DMS 273 (cell line): ENCODE measurements around the gene TPRX2.
"Not testable (repeated sequence)": the region's sequence is repeated elsewhere in the genome, so short reads cannot be mapped to it uniquely, and the experiment has no call there.

ENCODE experiments used
- DNase-seq: peaks from one replicate; lab custom pipeline; 2025; ENCODE audit not compliant: unreplicated experiment; lab: John Stamatoyannopoulos, UW

Gene TPRX2

DNA sequence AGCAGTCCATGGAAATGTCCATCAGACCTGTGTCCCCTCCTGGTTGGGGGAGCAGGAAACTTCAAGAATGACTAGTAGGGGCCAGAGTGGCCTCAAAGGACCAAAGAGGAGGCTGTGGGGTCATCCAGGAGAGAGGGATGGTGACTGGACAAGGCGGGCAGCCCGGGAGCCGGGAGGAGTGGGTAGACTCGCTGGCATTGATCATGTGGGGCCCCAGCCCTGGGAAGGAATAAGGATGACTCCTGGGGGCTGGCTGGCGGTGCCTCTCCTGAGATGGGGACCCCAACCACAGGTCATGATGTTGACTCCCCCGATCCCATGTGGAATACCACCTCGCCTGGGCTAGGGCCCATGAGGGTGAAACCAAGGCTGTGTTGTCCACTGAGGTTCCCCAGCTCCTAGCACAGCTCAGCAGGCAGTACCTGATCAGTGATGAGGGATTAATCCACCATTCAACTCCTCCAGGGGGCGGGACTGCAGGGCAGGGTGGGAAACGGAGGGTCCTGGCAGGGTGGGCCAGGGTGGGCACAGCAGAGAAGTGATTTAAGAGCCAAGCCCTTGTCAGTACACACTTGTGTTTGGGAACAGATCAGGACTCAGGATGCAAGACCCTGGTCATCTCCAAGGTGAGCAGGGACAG is at the start of gene TPRX2:
TSS of gene TPRX2 (plus strand) at position 590 of the 640 bp plus-strand sequence. CDS start at position 602, 12 bp downstream.
- not testable (repeated sequence) for DNase-seq

DNA sequence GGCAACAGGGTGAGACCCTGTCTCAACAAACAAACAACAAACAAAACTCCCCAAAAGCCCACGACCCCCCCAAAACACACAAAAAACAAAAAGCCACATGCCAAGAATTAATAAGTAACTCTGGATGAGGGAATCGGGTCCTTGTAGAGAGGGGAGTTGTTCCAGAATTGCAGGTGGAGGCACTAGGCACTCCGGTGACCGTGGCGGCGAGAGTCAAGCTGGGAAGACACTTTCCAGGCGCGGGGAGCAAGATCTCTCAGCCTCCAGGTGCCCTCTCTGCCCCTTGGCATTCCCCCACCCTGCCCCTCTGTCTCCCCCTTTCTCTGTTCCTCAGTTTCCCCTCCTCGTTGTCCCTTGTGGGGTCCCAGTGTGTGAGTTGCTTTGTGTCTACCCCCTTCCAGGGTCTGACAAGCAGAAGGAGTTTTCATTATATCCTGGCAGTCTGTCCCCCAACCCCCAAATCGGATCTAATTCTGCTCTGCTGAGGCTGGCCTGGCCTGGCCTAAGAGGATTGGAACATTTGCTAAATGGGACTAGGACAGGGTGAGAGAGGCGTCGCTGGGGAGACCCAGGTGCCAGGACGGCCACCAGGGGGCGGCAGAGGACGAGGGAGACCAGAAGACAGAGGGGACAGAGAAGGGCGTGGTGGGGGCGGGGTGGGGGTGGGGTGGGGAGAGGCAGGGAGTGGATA is 45.6 kb upstream of the TPRX2 start:
- DNase-seq, result peak; percentile 92

DNA sequence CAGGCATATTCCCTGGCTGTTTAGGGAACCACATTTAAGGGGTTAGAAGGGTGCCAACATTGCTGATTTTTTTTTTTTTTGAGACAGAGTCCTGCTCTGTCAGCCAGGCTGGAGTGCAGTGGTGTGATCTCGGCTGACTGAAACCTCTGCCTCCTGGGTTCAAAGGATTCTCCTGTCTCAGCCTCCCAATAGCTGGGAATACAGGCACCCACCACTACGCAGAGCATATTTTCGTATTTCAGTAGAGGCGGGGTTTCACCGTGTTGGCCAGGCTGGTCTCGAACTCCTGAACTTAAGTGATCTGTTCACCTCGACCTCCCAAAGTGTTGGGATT is 45.1 kb upstream of the TPRX2 start:
- no peak for DNase-seq

DNA sequence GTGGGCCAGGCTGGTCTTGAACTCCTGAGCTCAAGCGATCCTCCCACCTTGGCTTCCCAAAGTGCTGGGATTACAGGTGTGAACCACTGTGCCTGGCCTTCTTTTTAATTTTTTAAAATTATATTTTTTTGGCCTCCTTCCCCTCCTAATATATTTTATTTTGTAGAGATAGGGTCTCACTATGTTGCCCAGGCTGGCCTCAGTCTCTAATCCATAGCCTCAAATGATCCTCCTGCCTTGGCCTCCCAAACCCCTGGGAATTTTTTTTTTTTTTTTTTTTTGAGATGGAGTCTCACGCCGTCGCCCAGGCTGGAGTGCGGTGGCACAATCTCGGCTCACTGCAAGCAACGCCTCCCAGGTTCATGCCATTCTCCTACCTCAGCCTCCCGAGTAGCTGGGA is 42.8 kb upstream of the TPRX2 start:
- not testable (repeated sequence) for DNase-seq

GRCh38 chr19:47818221-47818620 is 40.8 kb upstream of the TPRX2 start:
- not testable (repeated sequence) for DNase-seq

GRCh38 chr19:47819858-47820257 is 39.2 kb upstream of the TPRX2 start:
- DNase-seq, result no peak

- no peak for DNase-seq
These were observed 38.6 kb upstream of the TPRX2 start for GRCh38 chr19:47820410-47820809.

DNA sequence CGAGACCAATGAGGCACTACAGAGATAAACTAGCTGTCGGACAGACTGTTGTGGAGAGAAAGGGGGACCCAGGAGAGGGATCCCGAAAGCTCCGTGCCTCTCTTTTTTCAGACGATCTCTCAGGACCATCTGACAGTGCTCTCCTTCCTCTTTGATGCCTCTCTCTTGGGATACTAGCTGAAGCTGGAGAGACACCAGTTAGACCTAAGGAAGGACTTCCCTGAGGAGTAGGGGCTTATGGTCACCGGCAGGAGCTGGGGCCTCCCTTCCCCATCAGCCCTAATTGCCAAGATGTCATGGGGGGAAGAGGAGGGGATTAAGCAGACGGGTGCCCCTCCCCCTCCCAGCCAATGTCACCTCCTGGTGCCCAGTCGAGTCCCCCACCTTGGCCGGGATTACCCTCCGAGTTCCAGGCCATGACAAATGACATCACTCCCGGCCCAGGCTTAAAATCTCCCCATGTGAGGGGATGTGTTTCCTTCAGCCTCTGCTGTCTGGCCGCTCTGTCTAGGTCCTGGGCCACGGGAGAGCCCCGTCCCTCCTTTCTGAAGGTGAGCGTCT is 37.5 kb upstream of the TPRX2 start, which contains the start of gene CRX:
TSS of gene CRX (plus strand) at position 478 of the 561 bp plus-strand sequence. CDS start 12,507 bp downstream, outside the sequence.
- DNase-seq, result no peak

GRCh38 chr19:47824396-47824795 is 34.6 kb upstream of the TPRX2 start:
- DNase-seq, result no peak

DNA sequence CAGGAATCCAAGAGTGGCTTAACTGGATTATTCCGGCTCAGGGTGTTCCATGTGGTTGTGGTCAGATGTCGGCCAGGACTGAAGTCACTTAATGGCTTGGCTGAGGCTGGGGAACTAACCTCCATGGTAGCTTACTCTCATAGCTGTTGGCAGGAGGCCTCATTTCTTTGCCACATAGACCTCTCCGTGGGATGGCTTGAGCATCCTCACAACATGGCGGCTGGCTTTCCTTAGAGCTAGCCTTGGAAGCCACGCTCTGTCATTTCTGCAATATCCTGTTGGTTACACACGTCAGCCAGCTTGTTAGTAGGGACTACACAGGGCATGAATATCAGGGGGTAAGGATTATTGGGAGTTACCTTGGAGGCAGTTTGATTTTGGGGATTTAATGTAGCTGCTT is 32.2 kb upstream of the TPRX2 start:
- no peak for DNase-seq

- DNase-seq, result no peak
These were observed 26.3 kb upstream of the TPRX2 start for GRCh38 chr19:47832723-47833122.

DNA sequence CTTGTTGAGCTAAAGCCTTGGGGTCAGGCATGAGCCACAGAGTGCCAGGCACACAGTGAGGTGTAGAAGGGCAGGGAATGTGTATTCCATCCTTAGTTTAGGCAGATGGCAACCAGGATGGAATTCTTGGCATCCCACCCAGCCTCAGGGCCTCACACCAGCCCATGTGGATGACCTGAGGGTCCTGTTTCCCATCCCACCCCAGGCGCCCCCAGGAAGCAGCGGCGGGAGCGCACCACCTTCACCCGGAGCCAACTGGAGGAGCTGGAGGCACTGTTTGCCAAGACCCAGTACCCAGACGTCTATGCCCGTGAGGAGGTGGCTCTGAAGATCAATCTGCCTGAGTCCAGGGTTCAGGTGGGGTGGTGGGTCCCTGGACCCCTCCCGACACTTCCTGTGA is 23.0 kb upstream of the TPRX2 start:
- DNase-seq, result no peak

- no peak for DNase-seq
These were observed 19.6 kb upstream of the TPRX2 start for GRCh38 chr19:47839411-47839810.

DNA sequence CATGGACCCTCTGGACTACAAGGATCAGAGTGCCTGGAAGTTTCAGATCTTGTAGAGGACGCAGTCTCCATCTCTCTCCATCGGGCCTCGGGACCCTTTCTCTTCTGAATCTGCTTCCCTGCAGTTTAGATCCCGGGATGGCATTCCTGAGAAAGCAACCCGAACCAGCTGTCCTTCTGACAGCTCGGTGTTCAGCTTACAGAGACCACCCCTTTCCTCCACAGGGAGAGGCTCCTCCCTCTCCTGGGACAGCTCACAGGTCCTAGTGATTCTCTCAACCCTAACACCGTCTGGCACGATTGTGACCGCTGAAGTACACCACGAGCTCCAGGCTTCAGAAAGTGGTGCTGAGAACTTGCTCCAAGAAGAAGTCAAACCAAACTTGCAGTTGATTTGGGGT is 19.1 kb upstream of the TPRX2 start:
- DNase-seq, result peak; percentile 49

DNA sequence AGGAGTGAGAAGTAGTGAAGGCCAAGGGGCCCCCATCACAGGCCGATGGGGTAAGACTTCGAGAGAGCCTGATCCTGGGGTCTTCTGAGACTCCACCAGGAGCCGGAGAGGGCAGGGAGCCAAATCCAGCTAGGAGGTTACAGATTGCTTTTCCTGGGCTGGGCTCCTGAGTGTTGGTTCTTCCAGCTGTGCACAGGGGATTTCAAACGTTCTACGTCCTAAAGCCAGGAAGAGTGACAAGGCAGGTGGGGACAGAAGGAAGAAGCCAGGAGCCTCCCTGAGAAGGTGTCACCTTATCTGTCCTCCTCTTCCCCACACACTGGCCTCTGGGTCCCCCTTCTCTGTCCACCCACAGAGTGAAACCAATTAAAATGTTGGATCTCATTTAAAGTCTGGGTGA is 16.1 kb upstream of the TPRX2 start:
- no peak for DNase-seq

GRCh38 chr19:47848425-47848822 is 10.6 kb upstream of the TPRX2 start:
- DNase-seq, result no peak

- DNase-seq, result peak; percentile 45
These were observed 10.1 kb upstream of the TPRX2 start for GRCh38 chr19:47848823-47849473.

DNA sequence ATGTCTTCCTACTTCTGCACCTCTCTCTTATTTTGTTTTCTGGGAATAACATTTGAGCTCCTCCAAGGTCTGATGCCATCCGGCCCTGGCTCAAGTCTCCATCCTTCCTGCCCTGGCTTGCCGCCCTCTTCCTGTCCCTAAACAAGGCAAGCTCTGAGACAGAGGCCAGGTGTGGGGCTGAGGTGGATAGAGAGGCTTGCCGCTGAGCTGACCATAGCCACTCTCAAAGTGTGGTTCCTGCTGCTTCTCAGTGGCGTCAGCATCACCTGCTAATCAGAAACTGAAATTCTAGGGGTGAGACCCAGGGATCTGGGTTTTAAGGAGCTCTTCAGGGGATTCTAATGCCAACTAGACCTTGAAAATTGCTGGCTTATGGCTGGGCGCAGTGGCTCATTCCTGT is 6.0 kb upstream of the TPRX2 start:
- no peak for DNase-seq

DNA sequence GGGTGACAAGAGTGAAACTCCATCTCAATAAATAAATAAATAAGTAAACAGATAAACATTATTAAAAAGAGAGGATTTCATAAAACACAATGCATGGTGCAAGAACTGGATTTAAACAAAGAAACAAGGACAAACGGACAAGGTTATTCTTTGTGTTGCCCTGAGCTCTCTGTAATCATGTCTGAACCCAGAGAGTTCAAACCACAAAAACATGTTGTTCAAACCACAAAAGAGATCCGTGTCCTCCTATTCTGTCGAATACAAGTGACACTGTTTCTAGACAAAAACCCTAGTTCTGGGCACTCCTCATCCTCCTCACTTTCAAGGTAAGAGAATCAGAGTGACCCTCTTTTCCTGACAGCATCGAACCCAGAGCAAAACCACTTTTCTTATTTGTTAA is 4.6 kb upstream of the TPRX2 start:
- no peak for DNase-seq

DNA sequence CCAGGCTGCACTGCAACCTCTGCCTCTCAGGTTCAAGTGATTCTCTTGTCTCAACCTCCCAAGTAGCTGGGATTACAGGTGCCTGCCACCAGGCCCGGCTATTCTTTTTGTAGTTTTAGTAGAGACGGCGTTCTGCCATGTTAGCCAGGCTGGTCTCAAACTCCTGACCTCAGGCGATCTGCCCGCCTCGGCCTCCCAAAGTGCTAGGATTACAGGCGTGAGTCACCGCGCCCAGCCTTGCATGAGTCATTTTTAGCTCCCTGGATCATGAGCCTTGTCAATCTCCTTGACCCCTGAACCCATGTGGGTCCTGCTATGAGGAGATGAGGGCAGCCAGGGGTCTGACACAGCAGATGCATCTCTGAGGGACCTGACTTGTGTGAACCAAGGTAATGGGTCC is 804 bp upstream of the TPRX2 start:
- not testable (repeated sequence) for DNase-seq

GRCh38 chr19:47859838-47860237 is 803 bp downstream of the TPRX2 start:
- DNase-seq, result not testable (repeated sequence)
